ENCODE results near the gene ZCCHC14.

GRCh38 chr16:87380403-87380802 lies 112.4 kb downstream of the ZCCHC14 start:
- TF ChIP-seq CTCF (IDR thresholded peaks at IDR 0.05) (no peak), POLR2A (IDR thresholded peaks at IDR 0.05) (no peak)
